Left cardiac atrium (tissue), 4 donors: ENCODE data around the gene KCNT1. TPM values are rescaled to one million over a fixed set of nuclear protein-coding genes. Genes with fewer than 3 reads are reported as not detected.
A peak's percentile ranks its signal among the peaks of the same experiment; 100 is the strongest.

ENCODE experiments used
- ATAC-seq, 2 donors: fragments of 200-7000 bp; cut with Tn5 transposase; one replicate each; pipeline ENCODE4 v1.9.1; 2020; ENCODE audit warnings: mild to moderate bottlenecking in 2 of 2, moderate library complexity in 2 of 2
- DNase-seq: peaks from one replicate; pipeline ENCODE4 v3.0.0-alpha.2; 2020
- intact Hi-C, 2 donors: fragments of 100-400 bp; cut with DNase I; formaldehyde crosslinking; loops; one replicate each; pipeline versions ENCODE4 v1.14.1 to v1.15.1; 2022 to 2023
- total RNA-seq, 2 donors: library from RNA; stranded (reverse); fragmentation: NEBNext Ultra II Directional; extraction: Animal tissue kit (Norgen Biotek cat#: 25700); gene quantifications; one replicate each; pipeline ENCODE4 v1.2.1, GENCODE V29; 2021
- donor health status: DM: no; HTN: yes; CAD: no.
- donor health status: DM: no; HTN: yes; CAD: no; lungs with severe emphysema.
- donor health status: DM: yes; HTN: yes; CAD: no.
- donor health status: Dilated cardiomyopathy.

Gene KCNT1
- total RNA-seq, 2 donors from 2014 or later = 0.24 to 1.2 TPM

GRCh38 chr9:135695036-135695435 is 6.9 kb upstream of the KCNT1 start:
- intact Hi-C loops = no loop called here
- no peak for ATAC-seq
- no peak for DNase-seq

- ATAC-seq (no peak), DNase-seq (no peak)
- intact Hi-C loops = no loop called here
Observed at GRCh38 chr9:135695642-135696041, 6.3 kb upstream of the KCNT1 start.

- ATAC-seq (no peak), DNase-seq (no peak)
- intact Hi-C loops = no loop called here
Observed at GRCh38 chr9:135696446-135696845, 5.5 kb upstream of the KCNT1 start.

GRCh38 chr9:135697226-135697625 is 4.8 kb upstream of the KCNT1 start:
- no peak for DNase-seq
- intact Hi-C loops = no loop called here
- ATAC-seq = no peak

GRCh38 chr9:135698236-135698635 is 3.7 kb upstream of the KCNT1 start:
- DNase-seq (no peak), ATAC-seq (no peak)
- intact Hi-C loops = no loop called here

- no peak for ATAC-seq
- intact Hi-C loops = no loop called here
- DNase-seq = no peak
Observed at GRCh38 chr9:135698767-135699166, 3.2 kb upstream of the KCNT1 start.

GRCh38 chr9:135699440-135699839 is 2.5 kb upstream of the KCNT1 start, which contains the start of gene SOHLH1:
SOHLH1 (minus strand) TSS chr9:135699481; CDS start chr9:135699467, 14 bp downstream.
- DNase-seq (no peak), ATAC-seq (no peak)
- intact Hi-C loops = no loop called here

- no peak for DNase-seq
- intact Hi-C loops = no loop called here
- ATAC-seq = peak in 1 of 2 donors; percentile 23
Observed at GRCh38 chr9:135700525-135700924, 1.5 kb upstream of the KCNT1 start.

- peak in 1 of 2 donors; percentile 5 for ATAC-seq
- intact Hi-C loops = no loop called here
- no peak for DNase-seq
Observed at GRCh38 chr9:135701067-135701958, 672 bp upstream of the KCNT1 start.

- intact Hi-C loops = no loop called here
- ATAC-seq (no peak), DNase-seq (no peak)
Observed at GRCh38 chr9:135703726-135704125, 1.7 kb downstream of the KCNT1 start.

- ATAC-seq = no peak
- DNase-seq = no peak
- intact Hi-C loops = no loop called here
Observed at GRCh38 chr9:135704483-135704882, 2.5 kb downstream of the KCNT1 start.

GRCh38 chr9:135705376-135705775 is 3.4 kb downstream of the KCNT1 start:
- ATAC-seq = no peak
- intact Hi-C loops = no loop called here
- no peak for DNase-seq

- no peak for ATAC-seq
- intact Hi-C loops = no loop called here
- DNase-seq = no peak
Observed at GRCh38 chr9:135706288-135706687, 4.3 kb downstream of the KCNT1 start.

- DNase-seq (no peak), ATAC-seq (no peak)
- intact Hi-C loops = no loop called here
Observed at GRCh38 chr9:135707252-135708138, 5.5 kb downstream of the KCNT1 start.

GRCh38 chr9:135708164-135708563 is 6.2 kb downstream of the KCNT1 start:
- no peak for ATAC-seq
- intact Hi-C loops = no loop called here
- no peak for DNase-seq

- intact Hi-C loops = no loop called here
- DNase-seq (no peak), ATAC-seq (no peak)
Observed at GRCh38 chr9:135711391-135711790, 9.4 kb downstream of the KCNT1 start.

- DNase-seq = no peak
- no peak for ATAC-seq
- intact Hi-C loops = no loop called here
Observed at GRCh38 chr9:135711881-135712280, 9.9 kb downstream of the KCNT1 start.

GRCh38 chr9:135712613-135713295 is 10.8 kb downstream of the KCNT1 start:
- ATAC-seq (no peak), DNase-seq (no peak)
- intact Hi-C loops = no loop called here

GRCh38 chr9:135714242-135715055 is 12.5 kb downstream of the KCNT1 start:
- intact Hi-C loops = no loop called here
- ATAC-seq (no peak), DNase-seq (no peak)
